ENCODE measurements around the gene IL1A.

The IL1A gene

DNA sequence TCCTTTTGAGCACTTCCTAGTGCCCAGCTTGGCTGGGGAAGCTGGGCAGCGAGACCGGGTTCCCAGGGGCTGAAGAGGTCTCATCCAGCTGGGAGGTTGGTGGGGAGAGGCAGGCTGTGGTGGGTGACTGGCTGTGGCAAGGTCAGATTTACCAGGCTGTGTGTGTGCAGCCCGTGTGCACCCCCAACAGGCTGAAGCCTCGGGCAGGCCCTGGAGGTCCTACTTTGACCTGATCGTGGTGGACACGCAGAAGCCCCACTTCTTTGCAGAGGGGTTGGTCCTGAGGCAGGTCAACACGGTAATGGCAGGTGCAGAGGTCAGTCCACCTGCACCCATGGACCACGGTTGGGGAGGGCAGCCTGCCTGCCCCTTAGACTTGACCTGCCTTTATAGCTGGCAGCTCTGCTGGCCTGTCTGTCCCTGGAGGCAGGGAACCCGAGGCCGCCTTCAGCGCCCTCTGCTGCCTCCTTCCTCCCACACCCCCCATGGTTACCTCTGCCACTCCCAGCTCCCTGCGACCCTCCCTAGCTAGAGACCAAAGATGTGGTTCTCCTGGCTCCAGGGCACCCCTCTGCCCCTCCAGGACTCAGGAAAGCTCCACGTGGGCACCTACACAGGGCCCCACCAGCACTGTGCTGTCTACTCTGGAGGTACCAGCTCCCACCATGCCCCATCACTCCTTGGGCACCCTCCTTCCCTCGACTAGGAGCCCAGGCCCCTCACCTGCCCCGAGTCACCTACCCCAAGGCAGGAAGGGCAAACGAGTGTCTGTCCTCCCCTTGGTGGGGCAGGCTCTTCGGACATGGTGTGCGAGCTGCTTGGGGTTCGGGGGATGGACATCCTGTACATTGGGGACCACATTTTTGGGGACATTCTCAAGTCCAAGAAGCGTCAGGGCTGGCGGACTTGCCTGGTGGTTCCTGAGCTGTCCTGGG lies 59.4 kb downstream of the IL1A start:
- DNase-seq: no peak

DNA sequence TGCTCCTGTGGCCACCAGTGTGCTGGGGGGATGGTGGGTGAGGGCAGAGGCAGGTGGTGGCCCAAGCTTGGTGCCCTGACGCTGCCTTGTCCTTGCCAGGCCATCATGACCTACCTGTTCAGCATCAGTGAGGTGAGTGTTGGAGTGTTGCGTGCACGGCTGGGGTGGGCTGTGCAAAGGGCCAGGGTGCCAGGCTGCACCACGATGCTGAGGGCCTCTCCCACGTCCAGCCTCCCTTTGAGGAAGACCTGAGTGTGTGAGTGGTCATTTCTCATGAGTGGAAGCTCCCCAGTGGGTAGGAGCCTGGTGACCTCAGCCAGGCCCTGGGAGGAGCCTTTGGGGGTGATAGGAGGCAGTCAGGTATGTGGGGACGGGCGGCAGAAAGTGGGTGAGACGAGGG lies 60.3 kb downstream of the IL1A start:
- no peak for DNase-seq

Measured in stimulated activated CD4-positive, alpha-beta T cell treated with anti-CD3 and anti-CD28 coated beads, Interleukin-2, amount 100 ng/mL, for 48 hours (primary cell).